Colonic mucosa (tissue), 4 donors: Measurements from ENCODE around the gene WDR4. TPM values are rescaled to one million over a fixed set of nuclear protein-coding genes. Genes with fewer than 3 reads are reported as not detected.

Experiments used
- DNase-seq: peaks from one replicate; pipeline ENCODE4 v3.0.0-alpha.2; 2020
- H3K27ac ChIP-seq: fragments of 200-600 bp; one replicate; pipeline ENCODE4 v1.8.0; 2021
- H3K27me3 ChIP-seq: fragments of 200-600 bp; one replicate; pipeline ENCODE4 v1.8.0; 2021
- H3K36me3 ChIP-seq: fragments of 200-600 bp; one replicate; pipeline ENCODE4 v1.8.0; 2021
- H3K4me1 ChIP-seq: fragments of 200-600 bp; one replicate; pipeline ENCODE4 v1.8.0; 2021; ENCODE audit warnings: mild to moderate bottlenecking
- H3K4me3 ChIP-seq: fragments of 200-600 bp; one replicate; pipeline ENCODE4 v1.8.0; 2021
- H3K9ac ChIP-seq, 2 donors: one replicate each; pipeline ENCODE4 v1.7.0; 2013; ENCODE audit warnings: control low read depth in 2 of 2, low read depth in 2 of 2, low read length in 2 of 2
- H3K9me3 ChIP-seq: fragments of 200-600 bp; one replicate; pipeline ENCODE4 v1.8.0; 2021
- CTCF ChIP-seq: fragments of 200-600 bp; IDR thresholded peaks from one replicate; pipeline ENCODE4 v1.8.0; 2022; ENCODE audit warnings: antibody characterized with exemption, mild to moderate bottlenecking
- intact Hi-C: fragments of 100-400 bp; cut with DNase I; formaldehyde crosslinking; loops from one replicate; pipeline ENCODE4 v1.14.1; 2022
- total RNA-seq, 2 donors: library from RNA; stranded (reverse); fragmentation: NEBNext Ultra II Directional in 1 of 2; extraction: Animal tissue kit (Norgen Biotek cat#: 25700) in 1 of 2; gene quantifications; one replicate each; pipeline ENCODE4 v1.2.1, GENCODE V29; 2021
- donor health status: healthy.
- donor health status: DM: no; HTN: no; CAD: no.
- donor health status: DM: no; HTN: no; CAD: no.

The WDR4 gene
- total RNA-seq, 2 donors from 2014 or later, result 8.1 to 43.7 TPM

GRCh38 chr21:42862774-42863503 lies 16.4 kb downstream of the WDR4 start:
- DNase-seq, result peak; percentile 58
- TF ChIP-seq CTCF, result no peak
- Histone ChIP-seq H3K9me3 (no peaks in the 10 kb centered on the region), H3K27me3 (no peaks in the 10 kb centered on the region), H3K9ac (no peak overlapping the region), H3K36me3 (no peaks in the 10 kb centered on the region), H3K4me3 (no peak overlapping the region), H3K27ac (no peak overlapping the region), H3K4me1 (no peaks in the 10 kb centered on the region)
- intact Hi-C loops, result no loop called here

GRCh38 chr21:42861848-42862400 lies 17.4 kb downstream of the WDR4 start:
- Histone ChIP-seq H3K27ac (no peak overlapping the region), H3K4me1 (no peaks in the 10 kb centered on the region), H3K27me3 (no peaks in the 10 kb centered on the region), H3K4me3 (no peak overlapping the region), H3K9me3 (no peaks in the 10 kb centered on the region), H3K36me3 (no peaks in the 10 kb centered on the region), H3K9ac (no peak overlapping the region)
- TF ChIP-seq CTCF, result no peak
- intact Hi-C loops, result no loop called here
- no peak for DNase-seq

- H3K9ac ChIP-seq, result no peak overlapping the region
- H3K4me1 ChIP-seq, result no peaks in the 10 kb centered on the region
- H3K36me3 ChIP-seq, result peaks cover 1% of the 10 kb centered on the region
- intact Hi-C loops, result no loop called here
- TF ChIP-seq CTCF, result no peak
- no peak overlapping the region for H3K27ac ChIP-seq
- DNase-seq, result no peak
- H3K27me3 ChIP-seq, result no peaks in the 10 kb centered on the region
- no peaks in the 10 kb centered on the region for H3K9me3 ChIP-seq
- H3K4me3 ChIP-seq, result no peak overlapping the region
Observed at GRCh38 chr21:42861311-42861847, 18.0 kb downstream of the WDR4 start.

- DNase-seq, result no peak
- intact Hi-C loops, result no loop called here
- H3K27ac ChIP-seq, result no peak overlapping the region
- H3K36me3 ChIP-seq, result peaks cover 8% of the 10 kb centered on the region
- no peaks in the 10 kb centered on the region for H3K9me3 ChIP-seq
- no peak overlapping the region for H3K9ac ChIP-seq
- no peaks in the 10 kb centered on the region for H3K4me1 ChIP-seq
- no peaks in the 10 kb centered on the region for H3K27me3 ChIP-seq
- TF ChIP-seq CTCF, result no peak
- H3K4me3 ChIP-seq, result no peak overlapping the region
Observed at GRCh38 chr21:42860345-42860744, 19.0 kb downstream of the WDR4 start.

GRCh38 chr21:42859891-42860230 lies 19.5 kb downstream of the WDR4 start:
- intact Hi-C loops, result no loop called here
- peaks cover 8% of the 10 kb centered on the region for H3K36me3 ChIP-seq
- H3K9ac ChIP-seq, result no peak overlapping the region
- H3K4me1 ChIP-seq, result no peaks in the 10 kb centered on the region
- H3K27ac ChIP-seq, result no peak overlapping the region
- DNase-seq, result no peak
- H3K9me3 ChIP-seq, result no peaks in the 10 kb centered on the region
- no peak for TF ChIP-seq CTCF
- H3K27me3 ChIP-seq, result no peaks in the 10 kb centered on the region
- H3K4me3 ChIP-seq, result no peak overlapping the region
